ENCODE data around the gene SPACA6. TPM values are rescaled to one million over a fixed set of nuclear protein-coding genes. Genes with fewer than 3 reads are reported as not detected.

SPACA6 gene
- total RNA-seq, 6 donors from 2014 or later = 6.2 to 157 (median 19.7) TPM

GRCh38 chr19:51652266-51652665 is 40.9 kb upstream of the SPACA6 start:
- Histone ChIP-seq H3K9me3 (no peaks in the 10 kb centered on the region), H3K4me3 (no peak overlapping the region)

DNA sequence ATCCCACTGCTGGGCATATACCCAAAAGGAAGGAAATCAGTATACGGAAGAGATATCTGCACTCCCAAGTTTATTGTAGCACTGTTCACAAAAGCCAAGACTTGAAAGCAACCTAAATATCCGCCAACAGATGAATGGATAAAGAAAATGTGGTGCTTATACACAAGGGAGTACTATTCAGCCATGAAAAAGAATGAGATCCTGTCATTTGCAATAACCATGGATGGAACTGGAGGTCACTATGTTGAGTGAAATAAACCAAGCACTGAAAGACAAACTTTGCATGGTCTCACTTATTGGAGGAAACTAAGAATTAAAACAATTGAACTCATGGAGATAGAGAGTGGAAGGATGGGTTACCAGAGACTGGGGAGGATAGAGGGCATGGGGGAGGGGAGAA is 40.0 kb upstream of the SPACA6 start:
- Histone ChIP-seq H3K4me1 (peaks cover 0 to 3% (median 1%) of the 10 kb centered on the region in 4 donors), H3K4me3 (no peak overlapping the region), H3K27me3 (no peaks in the 10 kb centered on the region), H3K27ac (no peak overlapping the region), H3K9me3 (no peaks in the 10 kb centered on the region), H3K36me3 (no peaks in the 10 kb centered on the region)
- WGBS, 2 donors = 27 to 54% methylated on average over 2 of the region's 2 CpGs
- ATAC-seq (ENCODE audit: low FRiP score in 2 of 2) = no peak
- DNase-seq = no peak
- no peak for TF ChIP-seq POLR2AphosphoS5 (IDR thresholded peaks at IDR 0.05)

More at GRCh38 chr19:51652266-51652665, 40.9 kb upstream of the SPACA6 start:
- TF ChIP-seq POLR2AphosphoS5 (IDR thresholded peaks at IDR 0.05) (no peak), EP300 (IDR thresholded peaks at IDR 0.05) (no peak), POLR2A (IDR thresholded peaks at IDR 0.05) (no peak)
- TF ChIP-seq, protein P1, sequence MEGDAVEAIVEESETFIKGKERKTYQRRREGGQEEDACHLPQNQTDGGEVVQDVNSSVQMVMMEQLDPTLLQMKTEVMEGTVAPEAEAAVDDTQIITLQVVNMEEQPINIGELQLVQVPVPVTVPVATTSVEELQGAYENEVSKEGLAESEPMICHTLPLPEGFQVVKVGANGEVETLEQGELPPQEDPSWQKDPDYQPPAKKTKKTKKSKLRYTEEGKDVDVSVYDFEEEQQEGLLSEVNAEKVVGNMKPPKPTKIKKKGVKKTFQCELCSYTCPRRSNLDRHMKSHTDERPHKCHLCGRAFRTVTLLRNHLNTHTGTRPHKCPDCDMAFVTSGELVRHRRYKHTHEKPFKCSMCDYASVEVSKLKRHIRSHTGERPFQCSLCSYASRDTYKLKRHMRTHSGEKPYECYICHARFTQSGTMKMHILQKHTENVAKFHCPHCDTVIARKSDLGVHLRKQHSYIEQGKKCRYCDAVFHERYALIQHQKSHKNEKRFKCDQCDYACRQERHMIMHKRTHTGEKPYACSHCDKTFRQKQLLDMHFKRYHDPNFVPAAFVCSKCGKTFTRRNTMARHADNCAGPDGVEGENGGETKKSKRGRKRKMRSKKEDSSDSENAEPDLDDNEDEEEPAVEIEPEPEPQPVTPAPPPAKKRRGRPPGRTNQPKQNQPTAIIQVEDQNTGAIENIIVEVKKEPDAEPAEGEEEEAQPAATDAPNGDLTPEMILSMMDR (IDR thresholded peaks at IDR 0.05) = no peak
- Histone ChIP-seq H3K27ac (peak overlapping the region in 3 of 4 donors; percentile 48 to 69 (median 49)), H3K36me3 (no peaks in the 10 kb centered on the region), H3K4me1 (peaks cover 0 to 3% (median 1%) of the 10 kb centered on the region in 4 donors), H3K27me3 (no peaks in the 10 kb centered on the region)
- WGBS, 2 donors = 59 to 67% methylated on average over 4 of the region's 4 CpGs
- peak in 1 of 2 donors; percentile 40 for ATAC-seq (ENCODE audit: low FRiP score in 2 of 2)
- no peak for DNase-seq

- Histone ChIP-seq H3K4me1 (peaks cover 0 to 3% (median 1%) of the 10 kb centered on the region in 4 donors), H3K4me3 (no peak overlapping the region), H3K36me3 (no peaks in the 10 kb centered on the region), H3K27me3 (no peaks in the 10 kb centered on the region), H3K9me3 (no peaks in the 10 kb centered on the region), H3K27ac (no peak overlapping the region)
- DNase-seq (no peak), ATAC-seq (ENCODE audit: low FRiP score in 2 of 2) (no peak)
- TF ChIP-seq EP300 (IDR thresholded peaks at IDR 0.05) = no peak
- WGBS, 2 donors = 42 to 67% methylated on average over 4 of the region's 4 CpGs
These were observed 38.3 kb upstream of the SPACA6 start for GRCh38 chr19:51654783-51655182.

DNA sequence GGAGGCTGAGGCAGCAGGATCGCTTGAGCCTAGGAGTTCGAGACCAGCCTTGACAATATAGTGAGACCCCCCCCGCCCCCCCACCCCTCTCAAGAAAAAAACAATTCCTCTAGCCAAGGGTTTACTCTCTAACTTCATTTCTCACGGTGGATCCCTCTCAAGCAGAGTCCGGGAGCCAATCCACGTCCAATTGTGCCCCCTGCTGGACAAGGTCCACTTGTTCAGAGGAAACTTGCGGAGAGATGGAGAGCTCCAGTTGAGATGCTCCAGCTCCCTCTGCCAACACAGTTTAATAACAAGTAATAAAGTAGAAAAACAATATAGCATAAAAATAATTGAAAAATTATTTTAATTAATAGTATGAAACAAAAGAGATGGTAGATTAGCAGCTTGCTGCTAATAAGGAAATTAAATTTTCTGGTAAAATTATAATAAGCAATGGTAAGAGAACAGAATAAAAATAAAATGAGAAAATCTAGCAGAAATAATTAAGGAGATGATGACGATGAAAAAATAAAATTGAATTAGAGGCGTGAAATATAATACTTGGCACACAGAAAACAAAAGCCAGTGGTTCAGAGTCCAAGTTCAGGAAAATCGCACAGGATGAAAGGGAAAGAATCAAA is 32.0 kb upstream of the SPACA6 start:
- no peak overlapping the region for H3K27ac ChIP-seq
- 9 to 13% methylated on average over 8 to 10 of the region's 10 CpGs for WGBS, 2 donors
- H3K4me1 ChIP-seq = peaks cover 0 to 2% (median 0%) of the 10 kb centered on the region in 4 donors
- H3K9me3 ChIP-seq = no peaks in the 10 kb centered on the region
- DNase-seq (peak in 1 of 2 donors; percentile 77), ATAC-seq (ENCODE audit: low FRiP score in 2 of 2) (peak in 1 of 2 donors; percentile 58)
- H3K4me3 ChIP-seq = no peak overlapping the region
- TF ChIP-seq, protein P1 (IDR thresholded peaks at IDR 0.05) = peak in 5 of 6 experiments; percentile 20 to 51 (median 42)
- no peak for TF ChIP-seq EP300 (IDR thresholded peaks at IDR 0.05)
- H3K36me3 ChIP-seq = no peaks in the 10 kb centered on the region
- H3K27me3 ChIP-seq = no peaks in the 10 kb centered on the region

GRCh38 chr19:51663650-51664049 is 29.5 kb upstream of the SPACA6 start:
- 50 to 54% methylated on average over 3 of the region's 3 CpGs for WGBS, 2 donors
- no peaks in the 10 kb centered on the region for H3K27me3 ChIP-seq

More at GRCh38 chr19:51663650-51664049, 29.5 kb upstream of the SPACA6 start:
- Histone ChIP-seq H3K27ac (no peak overlapping the region), H3K9me3 (no peaks in the 10 kb centered on the region), H3K4me3 (no peak overlapping the region), H3K4me1 (no peaks in the 10 kb centered on the region), H3K36me3 (no peaks in the 10 kb centered on the region)
- DNase-seq (no peak), ATAC-seq (ENCODE audit: low FRiP score in 2 of 2) (no peak)
- TF ChIP-seq POLR2AphosphoS5 (IDR thresholded peaks at IDR 0.05) (no peak), EP300 (IDR thresholded peaks at IDR 0.05) (no peak), POLR2A (IDR thresholded peaks at IDR 0.05) (no peak)
- TF ChIP-seq, protein P1 (IDR thresholded peaks at IDR 0.05) = no peak
